PC-3 (cell line): Measurements from ENCODE around the gene ZNF628.

Source experiments
- EZH2 ChIP-seq: fragments of 300-600 bp; sonication (generic); IDR thresholded peaks from one replicate; pipeline ENCODE4 v1.6.1; 2017; ENCODE audit warnings: antibody characterized with exemption, mild to moderate bottlenecking, low read length; ENCODE audit not compliant: unreplicated experiment
- EZH2phosphoT487 ChIP-seq: fragments of 300-600 bp; sonication (generic); IDR thresholded peaks from 2 replicates; pipeline ENCODE4 v1.6.1; 2018; ENCODE audit warnings: mild to moderate bottlenecking, antibody characterized with exemption, low read length, borderline replicate concordance
- TF ChIP-seq, protein P1 (sequence below): fragments of 300-600 bp; sonication (generic); conservative IDR thresholded peaks from 2 replicates; pipeline ENCODE4 v1.5.1; 2017; ENCODE audit warnings: antibody characterized with exemption, low read depth, mild to moderate bottlenecking, low read length

DNA sequence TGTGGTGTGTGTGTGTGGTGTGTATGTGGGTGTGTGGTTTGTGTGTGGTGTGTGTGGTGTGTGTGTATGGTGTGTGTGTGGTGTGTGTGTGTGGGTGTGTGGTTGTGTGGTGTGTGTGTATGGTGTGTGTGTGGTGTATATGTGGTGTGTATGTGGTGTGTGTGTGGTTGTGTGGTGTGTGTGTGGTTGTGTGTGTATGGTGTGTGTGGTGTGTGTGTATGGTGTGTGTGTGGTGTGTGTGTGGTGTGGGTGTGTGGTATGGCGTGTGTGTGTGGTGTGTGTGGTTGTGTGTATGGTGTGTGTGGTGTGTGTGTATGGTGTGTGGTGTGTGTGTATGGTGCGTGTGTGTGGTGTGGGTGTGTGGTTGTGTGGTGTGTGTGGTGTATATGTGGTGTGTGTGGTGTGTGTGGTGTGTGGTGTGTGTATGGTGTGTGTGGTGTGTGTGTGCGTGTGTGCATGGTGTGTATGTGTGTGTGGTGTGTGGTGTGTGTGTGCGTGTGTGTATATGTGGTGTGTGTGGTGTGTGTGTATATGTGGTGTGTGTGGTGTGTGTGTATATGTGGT, 42.0 kb upstream of the ZNF628 start:
- TF ChIP-seq, protein P1, sequence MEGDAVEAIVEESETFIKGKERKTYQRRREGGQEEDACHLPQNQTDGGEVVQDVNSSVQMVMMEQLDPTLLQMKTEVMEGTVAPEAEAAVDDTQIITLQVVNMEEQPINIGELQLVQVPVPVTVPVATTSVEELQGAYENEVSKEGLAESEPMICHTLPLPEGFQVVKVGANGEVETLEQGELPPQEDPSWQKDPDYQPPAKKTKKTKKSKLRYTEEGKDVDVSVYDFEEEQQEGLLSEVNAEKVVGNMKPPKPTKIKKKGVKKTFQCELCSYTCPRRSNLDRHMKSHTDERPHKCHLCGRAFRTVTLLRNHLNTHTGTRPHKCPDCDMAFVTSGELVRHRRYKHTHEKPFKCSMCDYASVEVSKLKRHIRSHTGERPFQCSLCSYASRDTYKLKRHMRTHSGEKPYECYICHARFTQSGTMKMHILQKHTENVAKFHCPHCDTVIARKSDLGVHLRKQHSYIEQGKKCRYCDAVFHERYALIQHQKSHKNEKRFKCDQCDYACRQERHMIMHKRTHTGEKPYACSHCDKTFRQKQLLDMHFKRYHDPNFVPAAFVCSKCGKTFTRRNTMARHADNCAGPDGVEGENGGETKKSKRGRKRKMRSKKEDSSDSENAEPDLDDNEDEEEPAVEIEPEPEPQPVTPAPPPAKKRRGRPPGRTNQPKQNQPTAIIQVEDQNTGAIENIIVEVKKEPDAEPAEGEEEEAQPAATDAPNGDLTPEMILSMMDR = no peak
- TF ChIP-seq EZH2 = no peak
- no peak for TF ChIP-seq EZH2phosphoT487
